ENCODE results near the gene C9orf43.

DNA sequence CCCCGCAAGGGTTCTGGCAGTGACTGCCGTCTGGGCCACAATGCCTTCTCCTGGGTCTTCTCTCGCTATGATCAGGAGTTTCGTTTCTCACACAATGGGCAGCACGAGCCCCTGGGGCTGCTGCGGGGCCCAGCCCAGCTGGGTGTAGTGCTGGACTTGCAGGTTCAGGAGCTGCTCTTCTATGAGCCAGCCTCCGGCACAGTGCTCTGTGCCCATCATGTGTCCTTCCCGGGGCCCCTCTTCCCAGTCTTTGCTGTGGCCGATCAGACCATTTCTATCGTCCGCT is 40.7 kb upstream of the C9orf43 start:
- TF ChIP-seq, protein P1, sequence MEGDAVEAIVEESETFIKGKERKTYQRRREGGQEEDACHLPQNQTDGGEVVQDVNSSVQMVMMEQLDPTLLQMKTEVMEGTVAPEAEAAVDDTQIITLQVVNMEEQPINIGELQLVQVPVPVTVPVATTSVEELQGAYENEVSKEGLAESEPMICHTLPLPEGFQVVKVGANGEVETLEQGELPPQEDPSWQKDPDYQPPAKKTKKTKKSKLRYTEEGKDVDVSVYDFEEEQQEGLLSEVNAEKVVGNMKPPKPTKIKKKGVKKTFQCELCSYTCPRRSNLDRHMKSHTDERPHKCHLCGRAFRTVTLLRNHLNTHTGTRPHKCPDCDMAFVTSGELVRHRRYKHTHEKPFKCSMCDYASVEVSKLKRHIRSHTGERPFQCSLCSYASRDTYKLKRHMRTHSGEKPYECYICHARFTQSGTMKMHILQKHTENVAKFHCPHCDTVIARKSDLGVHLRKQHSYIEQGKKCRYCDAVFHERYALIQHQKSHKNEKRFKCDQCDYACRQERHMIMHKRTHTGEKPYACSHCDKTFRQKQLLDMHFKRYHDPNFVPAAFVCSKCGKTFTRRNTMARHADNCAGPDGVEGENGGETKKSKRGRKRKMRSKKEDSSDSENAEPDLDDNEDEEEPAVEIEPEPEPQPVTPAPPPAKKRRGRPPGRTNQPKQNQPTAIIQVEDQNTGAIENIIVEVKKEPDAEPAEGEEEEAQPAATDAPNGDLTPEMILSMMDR (IDR thresholded peaks at IDR 0.05; ENCODE audit: low read depth, low read length, missing input control) = no peak
- TF ChIP-seq TAF1 (conservative IDR thresholded peaks at IDR 0.05) (no peak), JUND (IDR thresholded peaks at IDR 0.05) (no peak), NR2F2 (IDR thresholded peaks at IDR 0.05) (no peak), GABPA (IDR thresholded peaks at IDR 0.05 in 1 of 2, conservative IDR thresholded peaks at IDR 0.05 in 1 of 2) (no peak)
- TF ChIP-seq, protein P2, sequence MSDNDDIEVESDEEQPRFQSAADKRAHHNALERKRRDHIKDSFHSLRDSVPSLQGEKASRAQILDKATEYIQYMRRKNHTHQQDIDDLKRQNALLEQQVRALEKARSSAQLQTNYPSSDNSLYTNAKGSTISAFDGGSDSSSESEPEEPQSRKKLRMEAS (IDR thresholded peaks at IDR 0.05) = no peak
- TF ChIP-seq, protein P3, sequence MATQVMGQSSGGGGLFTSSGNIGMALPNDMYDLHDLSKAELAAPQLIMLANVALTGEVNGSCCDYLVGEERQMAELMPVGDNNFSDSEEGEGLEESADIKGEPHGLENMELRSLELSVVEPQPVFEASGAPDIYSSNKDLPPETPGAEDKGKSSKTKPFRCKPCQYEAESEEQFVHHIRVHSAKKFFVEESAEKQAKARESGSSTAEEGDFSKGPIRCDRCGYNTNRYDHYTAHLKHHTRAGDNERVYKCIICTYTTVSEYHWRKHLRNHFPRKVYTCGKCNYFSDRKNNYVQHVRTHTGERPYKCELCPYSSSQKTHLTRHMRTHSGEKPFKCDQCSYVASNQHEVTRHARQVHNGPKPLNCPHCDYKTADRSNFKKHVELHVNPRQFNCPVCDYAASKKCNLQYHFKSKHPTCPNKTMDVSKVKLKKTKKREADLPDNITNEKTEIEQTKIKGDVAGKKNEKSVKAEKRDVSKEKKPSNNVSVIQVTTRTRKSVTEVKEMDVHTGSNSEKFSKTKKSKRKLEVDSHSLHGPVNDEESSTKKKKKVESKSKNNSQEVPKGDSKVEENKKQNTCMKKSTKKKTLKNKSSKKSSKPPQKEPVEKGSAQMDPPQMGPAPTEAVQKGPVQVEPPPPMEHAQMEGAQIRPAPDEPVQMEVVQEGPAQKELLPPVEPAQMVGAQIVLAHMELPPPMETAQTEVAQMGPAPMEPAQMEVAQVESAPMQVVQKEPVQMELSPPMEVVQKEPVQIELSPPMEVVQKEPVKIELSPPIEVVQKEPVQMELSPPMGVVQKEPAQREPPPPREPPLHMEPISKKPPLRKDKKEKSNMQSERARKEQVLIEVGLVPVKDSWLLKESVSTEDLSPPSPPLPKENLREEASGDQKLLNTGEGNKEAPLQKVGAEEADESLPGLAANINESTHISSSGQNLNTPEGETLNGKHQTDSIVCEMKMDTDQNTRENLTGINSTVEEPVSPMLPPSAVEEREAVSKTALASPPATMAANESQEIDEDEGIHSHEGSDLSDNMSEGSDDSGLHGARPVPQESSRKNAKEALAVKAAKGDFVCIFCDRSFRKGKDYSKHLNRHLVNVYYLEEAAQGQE (IDR thresholded peaks at IDR 0.05) = no peak
